Caco-2 (cell line): ENCODE data around the gene MFN1. TPM values are rescaled to one million over a fixed set of nuclear protein-coding genes. Genes with fewer than 3 reads are reported as not detected.

Source experiments
- BruUV-seq: library from RNA; stranded (reverse); fragments of 400-500 nt; replicated peaks from 2 replicates; lab custom pipeline; 2021; lab: Mats Ljungman, UMichigan
- CTCF ChIA-PET: fragments of 300-600 bp; sonication (Branson Sonifier 250); formaldehyde crosslinking; loops from one replicate; lab custom pipeline; 2022; ENCODE audit warnings: antibody characterized with exemption; lab: Charles Lee
- POLR2A ChIA-PET: fragments of 300-600 bp; sonication (Branson Sonifier 250); formaldehyde crosslinking; loops from one replicate; lab custom pipeline; 2022; ENCODE audit warnings: antibody characterized with exemption; lab: Charles Lee
- DNase-seq, 2 experiments: peaks; one replicate each; pipeline versions ENCODE4 v3.0.0 to v3.0.0-alpha.2; 2020 to 2022
- H3K27me3 ChIP-seq: replicated peaks from 2 replicates; pipeline ENCODE4 v1.6.0; 2011; ENCODE audit warnings: low read length; ENCODE audit not compliant: control insufficient read depth, insufficient read depth
- H3K36me3 ChIP-seq: 2 replicates; pipeline ENCODE4 v1.5.1; 2011; ENCODE audit warnings: low read length; ENCODE audit not compliant: control insufficient read depth, insufficient read depth
- H3K4me1 ChIP-seq: fragments of 250-450 bp; sonication (Bioruptor Pico); 2 replicates; pipeline ENCODE4 v1.5.1; 2020; ENCODE audit warnings: mild to moderate bottlenecking
- H3K4me3 ChIP-seq: 2 replicates; pipeline ENCODE4 v1.5.1; 2011; ENCODE audit warnings: low read depth, mild to moderate bottlenecking, control low read depth, low read length
- H3K9me3 ChIP-seq: fragments of 250-450 bp; sonication (Bioruptor Pico); 2 replicates; pipeline ENCODE4 v1.5.1; 2020; ENCODE audit warnings: mild to moderate bottlenecking, moderate library complexity
- H3K27ac Mint-ChIP-seq: one replicate; pipeline ENCODE4 v1.8.0; 2022; ENCODE audit warnings: mixed read lengths; ENCODE audit not compliant: unreplicated experiment
- H3K27me3 Mint-ChIP-seq: one replicate; pipeline ENCODE4 v1.8.0; 2022; ENCODE audit warnings: mixed read lengths; ENCODE audit not compliant: insufficient read depth, unreplicated experiment
- H3K36me3 Mint-ChIP-seq: one replicate; pipeline ENCODE4 v1.8.0; 2022; ENCODE audit warnings: mild to moderate bottlenecking, mixed read lengths; ENCODE audit not compliant: insufficient read depth, unreplicated experiment
- H3K4me1 Mint-ChIP-seq: one replicate; pipeline ENCODE4 v1.8.0; 2022; ENCODE audit warnings: low read depth, mixed read lengths; ENCODE audit not compliant: unreplicated experiment
- H3K4me3 Mint-ChIP-seq: one replicate; pipeline ENCODE4 v1.8.0; 2022; ENCODE audit warnings: mild to moderate bottlenecking, moderate library complexity, mixed read lengths; ENCODE audit not compliant: unreplicated experiment
- H3K9me3 Mint-ChIP-seq: one replicate; pipeline ENCODE4 v1.8.0; 2022; ENCODE audit warnings: mixed read lengths; ENCODE audit not compliant: unreplicated experiment
- CTCF ChIP-seq, 2 experiments: fragments of 200-600 bp in 1 of 2; IDR thresholded peaks; 1 replicate in 1 of 2; 2 replicates in 1 of 2; pipeline versions ENCODE4 v1.5.1 to v1.8.0; 2011 to 2022; ENCODE audit warnings: antibody characterized with exemption in 1 of 2, control low read depth in 1 of 2, inconsistent platforms in 1 of 2, low read depth in 1 of 2, low read length in 1 of 2, mild to moderate bottlenecking in 1 of 2, moderate library complexity in 1 of 2; ENCODE audit not compliant: insufficient read depth in 1 of 2, severe bottlenecking in 1 of 2, unreplicated experiment in 1 of 2
- intact Hi-C: fragments of 100-400 bp; cut with micrococcal nuclease; formaldehyde crosslinking; loops from one replicate; pipeline ENCODE4 v1.10.0; 2022; ENCODE audit not compliant: unreplicated experiment
- total RNA-seq: library from RNA; stranded (reverse); gene quantifications from 2 replicates; pipeline ENCODE4 v1.2.3, GENCODE V29; 2022

Gene MFN1
- total RNA-seq, 1 experiment from 2014 or later, result 53.9 TPM

- Histone ChIP-seq H3K9me3 (no peaks in the 10 kb centered on the region), H3K27me3 (no peaks in the 10 kb centered on the region), H3K4me1 (no peaks in the 10 kb centered on the region), H3K4me3 (no peak overlapping the region), H3K36me3 (peaks cover 6% of the 10 kb centered on the region; the same call in 1 of the 2 replicates)
- H3K4me3 Mint-ChIP-seq, result no peak overlapping the region
- intact Hi-C loops, result no loop called here
- no peak for DNase-seq
- BruUV-seq, result no TSS peak
- no peaks in the 10 kb centered on the region for H3K4me1 Mint-ChIP-seq
- H3K36me3 Mint-ChIP-seq, result peaks cover 70% of the 10 kb centered on the region
- TF ChIP-seq CTCF (IDR thresholded peaks at IDR 0.05; ENCODE audit: insufficient read depth in 1 of 2, low read depth in 1 of 2, low read length in 1 of 2, severe bottlenecking in 1 of 2, unreplicated experiment in 1 of 2), result no peak
- no peaks in the 10 kb centered on the region for H3K9me3 Mint-ChIP-seq
- ChIA-PET CTCF (no interaction called here), POLR2A (no interaction called here)
- H3K27me3 Mint-ChIP-seq, result no peaks in the 10 kb centered on the region
- no peak overlapping the region for H3K27ac Mint-ChIP-seq
Measured at GRCh38 chr3:179333084-179333483, 14.4 kb upstream of the MFN1 start.

- H3K27me3 ChIP-seq, result no peaks in the 10 kb centered on the region
- H3K4me1 ChIP-seq, result no peaks in the 10 kb centered on the region
- Mint-ChIP-seq H3K27me3 (no peaks in the 10 kb centered on the region), H3K36me3 (peaks cover 52% of the 10 kb centered on the region), H3K4me3 (no peak overlapping the region), H3K9me3 (no peaks in the 10 kb centered on the region), H3K27ac (no peak overlapping the region), H3K4me1 (no peaks in the 10 kb centered on the region)
- CTCF ChIA-PET, result no interaction called here
- TF ChIP-seq CTCF (IDR thresholded peaks at IDR 0.05; ENCODE audit: insufficient read depth in 1 of 2, low read depth in 1 of 2, low read length in 1 of 2, severe bottlenecking in 1 of 2, unreplicated experiment in 1 of 2), result no peak
- H3K4me3 ChIP-seq, result no peak overlapping the region
- POLR2A ChIA-PET, result no interaction called here
- intact Hi-C loops, result no loop called here
- 0 out of 2 replicates have a peak, but pooled peaks cover 3% of the 10 kb centered on the region for H3K36me3 ChIP-seq
- H3K9me3 ChIP-seq, result no peaks in the 10 kb centered on the region
- no peak for DNase-seq
- no TSS peak for BruUV-seq
Measured at GRCh38 chr3:179336345-179336929, 11.1 kb upstream of the MFN1 start.

GRCh38 chr3:179348325-179349013, 960 bp downstream of the MFN1 start:
- peak in 1 of 2 experiments; percentile 41 for DNase-seq
- BruUV-seq, result TSS peak; percentile 74
- Histone ChIP-seq H3K4me3 (peak overlapping the region; percentile 62), H3K9me3 (no peaks in the 10 kb centered on the region), H3K36me3 (no peaks in the 10 kb centered on the region), H3K4me1 (peaks cover 10% of the 10 kb centered on the region), H3K27me3 (no peaks in the 10 kb centered on the region)
- TF ChIP-seq CTCF (IDR thresholded peaks at IDR 0.05; ENCODE audit: insufficient read depth in 1 of 2, low read depth in 1 of 2, low read length in 1 of 2, severe bottlenecking in 1 of 2, unreplicated experiment in 1 of 2), result no peak
- POLR2A ChIA-PET, result no interaction called here
- no peaks in the 10 kb centered on the region for H3K4me1 Mint-ChIP-seq
- no peaks in the 10 kb centered on the region for H3K27me3 Mint-ChIP-seq
- peak overlapping the region; percentile 98 for H3K4me3 Mint-ChIP-seq
- H3K27ac Mint-ChIP-seq, result peak overlapping the region; percentile 96
- intact Hi-C loops, result no loop called here
- peaks cover 45% of the 10 kb centered on the region for H3K36me3 Mint-ChIP-seq
- CTCF ChIA-PET, result interaction anchor here (0.6 kb wide), 1 partner anchor 199 kb away, joined by 5 read pairs; no protein-coding TSS in a partner anchor
- no peaks in the 10 kb centered on the region for H3K9me3 Mint-ChIP-seq
